Dermis lymphatic vessel endothelial cell (primary cell): ENCODE data around the gene WDR89. TPM values are rescaled to one million over a fixed set of nuclear protein-coding genes. Genes with fewer than 3 reads are reported as not detected.

ENCODE experiments used
- total RNA-seq: library from RNA; depleted of rRNA; stranded (reverse); fragments of >200 nt; gene quantifications from 2 replicates; pipeline ENCODE4 v1.2.1, GENCODE V29; 2014

WDR89 gene, protein sequence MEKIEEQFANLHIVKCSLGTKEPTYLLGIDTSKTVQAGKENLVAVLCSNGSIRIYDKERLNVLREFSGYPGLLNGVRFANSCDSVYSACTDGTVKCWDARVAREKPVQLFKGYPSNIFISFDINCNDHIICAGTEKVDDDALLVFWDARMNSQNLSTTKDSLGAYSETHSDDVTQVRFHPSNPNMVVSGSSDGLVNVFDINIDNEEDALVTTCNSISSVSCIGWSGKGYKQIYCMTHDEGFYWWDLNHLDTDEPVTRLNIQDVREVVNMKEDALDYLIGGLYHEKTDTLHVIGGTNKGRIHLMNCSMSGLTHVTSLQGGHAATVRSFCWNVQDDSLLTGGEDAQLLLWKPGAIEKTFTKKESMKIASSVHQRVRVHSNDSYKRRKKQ
- 10.3 and 16.2 TPM in 2 replicates for total RNA-seq

DNA sequence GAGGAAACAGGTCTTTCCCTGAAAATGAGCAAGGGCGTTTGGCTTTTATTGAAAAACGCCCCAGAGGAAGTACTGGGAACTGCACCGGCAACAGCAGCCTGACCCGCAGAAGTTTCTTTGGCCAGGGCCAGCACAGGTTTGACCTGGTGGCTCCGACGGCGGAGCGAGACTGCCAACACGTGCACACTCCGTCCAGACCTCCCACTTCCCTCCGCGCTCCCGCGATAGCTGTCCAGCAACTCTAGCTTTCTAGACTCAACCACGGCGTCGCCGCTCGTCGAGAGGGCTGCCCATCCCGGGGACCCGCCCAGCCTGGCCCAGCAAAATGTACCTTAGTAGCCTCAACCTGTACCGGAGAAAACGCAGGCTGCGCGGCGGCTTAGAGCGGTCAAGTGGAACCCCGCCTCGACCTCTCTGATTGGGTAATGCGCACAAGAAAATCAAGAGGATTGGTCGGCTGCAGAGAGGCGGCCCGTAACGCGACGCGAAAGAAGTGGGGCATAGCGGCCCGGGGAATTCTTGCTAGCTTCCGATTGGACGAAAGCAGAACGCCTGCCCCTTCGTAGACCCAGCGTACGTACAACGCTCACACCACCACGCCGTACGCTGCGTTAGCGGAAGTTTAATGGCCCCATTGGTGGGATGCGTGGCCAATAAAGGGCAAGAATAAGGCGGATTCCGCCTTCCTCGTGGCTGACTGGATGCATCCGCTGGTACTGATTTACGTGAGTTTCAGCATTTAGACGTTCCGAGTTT, at the start of gene WDR89:
WDR89 (minus strand) TSS at position 399 of the 756 bp plus-strand sequence. CDS start 41,929 bp downstream, outside the sequence.

Other genes with a start within 250 kb of the WDR89 start
- gene PPP2R5E, start 98.5 kb downstream of the WDR89 start, total RNA-seq = 10.2 and 11.9 TPM in 2 replicates
- 10.5 and 11.4 TPM in 2 replicates for gene SGPP1, start 86.2 kb upstream of the WDR89 start, total RNA-seq
- 66.4 and 76.9 TPM in 2 replicates for gene SYNE2, start 211.1 kb upstream of the WDR89 start, total RNA-seq